Kidney (tissue), 14 donors: ENCODE measurements around the gene JUNB. TPM values are rescaled to one million over a fixed set of nuclear protein-coding genes. Genes with fewer than 3 reads are reported as not detected.

Experiments
- DNase-seq, 5 donors: peaks; one replicate each; pipeline ENCODE4 v3.0.0-alpha.2; 2013 to 2020
- FAIRE-seq: peaks from 2 replicates; lab custom pipeline; 2012; peaks lifted over from hg19 to GRCh38; lab: Jason Lieb, UNC
- H3K27ac ChIP-seq, 2 donors: one replicate each; pipeline ENCODE4 v1.7.0; 2013; ENCODE audit warnings: low read depth in 2 of 2, low read length in 2 of 2, inconsistent platforms in 1 of 2
- H3K27me3 ChIP-seq: one replicate; pipeline ENCODE4 v1.7.1; 2013; ENCODE audit warnings: low read length, inconsistent platforms; ENCODE audit not compliant: control insufficient read depth, insufficient read depth
- H3K36me3 ChIP-seq, 3 donors: one replicate each; pipeline versions ENCODE4 v1.7.0 to v1.7.1; 2013; ENCODE audit warnings: low read length in 3 of 3, control low read depth in 1 of 3, inconsistent platforms in 1 of 3; ENCODE audit not compliant: insufficient read depth in 3 of 3, control insufficient read depth in 2 of 3
- H3K4me1 ChIP-seq, 3 donors: one replicate each; pipeline versions ENCODE4 v1.7.0 to v1.7.1; 2013; ENCODE audit warnings: low read length in 3 of 3, inconsistent platforms in 1 of 3, low read depth in 1 of 3; ENCODE audit not compliant: control insufficient read depth in 2 of 3, insufficient read depth in 2 of 3
- H3K4me3 ChIP-seq, 3 donors: one replicate each; pipeline versions ENCODE4 v1.7.0 to v1.8.1; 2013; ENCODE audit warnings: low read length in 3 of 3, control low read depth in 1 of 3, inconsistent platforms in 1 of 3
- H3K9ac ChIP-seq, 3 donors: one replicate each; pipeline versions ENCODE4 v1.7.0 to v1.7.1; 2013; ENCODE audit warnings: low read length in 3 of 3, control low read depth in 1 of 3, inconsistent platforms in 1 of 3
- H3K9me3 ChIP-seq, 3 donors: one replicate each; pipeline versions ENCODE4 v1.7.0 to v1.7.1; 2013; ENCODE audit warnings: low read length in 3 of 3, control low read depth in 1 of 3, inconsistent platforms in 1 of 3; ENCODE audit not compliant: control insufficient read depth in 2 of 3, insufficient read depth in 1 of 3
- intact Hi-C: fragments of 100-400 bp; cut with DNase I; formaldehyde crosslinking; loops from one replicate; pipeline ENCODE4 v1.11.1; 2022
- polyA plus RNA-seq: library from polyadenylated mRNA; stranded (reverse); fragments of 350-450 nt; fragmentation: Illumina TruSeq; extraction: RNeasy Lipid Tissue Mini Kit (QIAGEN cat#74804); gene quantifications from one replicate; pipeline ENCODE4 v1.2.3, GENCODE V29; 2014; ENCODE audit warnings: low read depth, low replicate concordance; ENCODE audit not compliant: insufficient read depth
- total RNA-seq: library from RNA; stranded (reverse); fragmentation: NEBNext Ultra II Directional; extraction: Animal tissue kit (Norgen Biotek cat#: 25700); gene quantifications from one replicate; pipeline ENCODE4 v1.2.1, GENCODE V29; 2021
- TF ChIP-seq, protein P1 (sequence below): IDR thresholded peaks from 3 replicates; pipeline ENCODE4 v1.5.1; 2012; ENCODE audit warnings: mild to moderate bottlenecking, moderate library complexity, borderline replicate concordance; ENCODE audit not compliant: insufficient read depth; ENCODE audit errors: extremely low read depth
- donor health status: control.
- donor health status: control.
- donor health status: control.
- donor health status: control.
- donor health status: control.
- donor health status: DM: yes; HTN: yes; CAD: no.
- donor health status: Normal renal cell carcinoma (clear cell type).

The JUNB gene
- total and polyA plus RNA-seq, 2 donors from 2014 or later, result 128 to 142 TPM

DNA sequence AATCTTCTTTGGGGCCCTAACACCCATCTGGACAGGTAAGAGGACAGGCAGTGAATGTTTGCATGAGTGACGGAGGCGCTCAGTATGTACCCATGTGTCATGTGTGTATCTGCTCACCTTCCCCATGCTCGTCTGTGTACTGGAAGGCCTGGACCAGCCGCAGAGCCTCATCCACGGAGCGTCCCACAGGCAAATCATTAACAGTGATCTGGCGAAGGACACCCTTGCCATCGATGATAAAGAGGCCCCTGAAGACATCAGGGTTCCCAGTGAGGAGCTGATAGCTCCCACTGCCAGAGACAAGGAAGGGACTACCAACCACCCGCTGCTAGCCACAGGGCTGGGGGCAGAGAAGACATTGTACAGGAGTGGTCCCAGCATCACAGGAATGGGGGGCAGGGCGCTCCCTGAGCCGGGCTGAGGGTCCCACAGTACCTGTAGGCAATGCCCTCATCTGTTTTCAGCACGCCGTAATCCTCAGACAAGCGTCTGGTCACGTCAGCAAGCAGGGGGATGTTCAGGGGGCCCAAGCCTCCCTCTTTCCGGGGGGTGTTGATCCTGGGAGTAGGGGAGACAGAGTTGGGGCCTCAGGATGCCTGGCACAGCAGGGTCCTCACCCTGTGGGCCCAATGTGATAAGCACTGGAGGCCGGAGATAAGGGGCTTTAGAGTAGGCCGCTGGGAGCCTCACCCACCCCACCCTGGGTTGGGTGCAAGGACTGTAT lies 8.6 kb downstream of the JUNB start:
- FAIRE-seq, result no peak
- Histone ChIP-seq H3K4me1 (peaks cover 0 to 23% (median 10%) of the 10 kb centered on the region in 3 donors), H3K9me3 (no peaks in the 10 kb centered on the region), H3K9ac (peak overlapping the region in 1 of 3 donors; percentile 91), H3K27me3 (no peaks in the 10 kb centered on the region), H3K27ac (no peak overlapping the region), H3K36me3 (peaks cover 0 to 10% (median 2%) of the 10 kb centered on the region in 3 donors), H3K4me3 (peak overlapping the region in 1 of 3 donors; percentile 93)
- DNase-seq, result no peak
- intact Hi-C loops, result loop anchor here (10.0 kb wide), 1 partner anchor 125 kb away; no protein-coding TSS in a partner anchor
- TF ChIP-seq, protein P1, sequence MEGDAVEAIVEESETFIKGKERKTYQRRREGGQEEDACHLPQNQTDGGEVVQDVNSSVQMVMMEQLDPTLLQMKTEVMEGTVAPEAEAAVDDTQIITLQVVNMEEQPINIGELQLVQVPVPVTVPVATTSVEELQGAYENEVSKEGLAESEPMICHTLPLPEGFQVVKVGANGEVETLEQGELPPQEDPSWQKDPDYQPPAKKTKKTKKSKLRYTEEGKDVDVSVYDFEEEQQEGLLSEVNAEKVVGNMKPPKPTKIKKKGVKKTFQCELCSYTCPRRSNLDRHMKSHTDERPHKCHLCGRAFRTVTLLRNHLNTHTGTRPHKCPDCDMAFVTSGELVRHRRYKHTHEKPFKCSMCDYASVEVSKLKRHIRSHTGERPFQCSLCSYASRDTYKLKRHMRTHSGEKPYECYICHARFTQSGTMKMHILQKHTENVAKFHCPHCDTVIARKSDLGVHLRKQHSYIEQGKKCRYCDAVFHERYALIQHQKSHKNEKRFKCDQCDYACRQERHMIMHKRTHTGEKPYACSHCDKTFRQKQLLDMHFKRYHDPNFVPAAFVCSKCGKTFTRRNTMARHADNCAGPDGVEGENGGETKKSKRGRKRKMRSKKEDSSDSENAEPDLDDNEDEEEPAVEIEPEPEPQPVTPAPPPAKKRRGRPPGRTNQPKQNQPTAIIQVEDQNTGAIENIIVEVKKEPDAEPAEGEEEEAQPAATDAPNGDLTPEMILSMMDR, result no peak

DNA sequence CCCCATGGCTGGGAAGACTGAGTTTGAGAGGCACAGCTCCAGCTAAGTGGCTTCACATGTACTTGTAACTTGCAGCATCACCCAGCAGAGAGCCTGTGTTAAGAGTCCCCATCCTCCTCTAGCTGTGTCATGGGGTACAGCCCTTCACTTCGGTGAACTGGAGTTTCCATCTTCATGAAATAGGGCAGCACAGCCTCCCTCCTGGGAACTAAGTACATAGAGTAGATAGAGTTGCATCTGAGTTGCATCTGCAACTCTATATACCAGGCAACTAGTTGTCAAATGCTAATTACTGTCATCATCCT lies 9.1 kb downstream of the JUNB start:
- peaks cover 0 to 10% (median 2%) of the 10 kb centered on the region in 3 donors for H3K36me3 ChIP-seq
- FAIRE-seq (no peak), DNase-seq (no peak)
- H3K9me3 ChIP-seq, result no peaks in the 10 kb centered on the region
- H3K9ac ChIP-seq, result peak overlapping the region in 2 of 3 donors; percentile 91 to 98
- H3K4me3 ChIP-seq, result peak overlapping the region; percentile 78 to 93 (median 90)
- no peak overlapping the region for H3K27ac ChIP-seq
- intact Hi-C loops, result no loop called here
- peaks cover 0 to 23% (median 10%) of the 10 kb centered on the region in 3 donors for H3K4me1 ChIP-seq
- TF ChIP-seq, protein P1, result no peak
- H3K27me3 ChIP-seq, result no peaks in the 10 kb centered on the region

DNA sequence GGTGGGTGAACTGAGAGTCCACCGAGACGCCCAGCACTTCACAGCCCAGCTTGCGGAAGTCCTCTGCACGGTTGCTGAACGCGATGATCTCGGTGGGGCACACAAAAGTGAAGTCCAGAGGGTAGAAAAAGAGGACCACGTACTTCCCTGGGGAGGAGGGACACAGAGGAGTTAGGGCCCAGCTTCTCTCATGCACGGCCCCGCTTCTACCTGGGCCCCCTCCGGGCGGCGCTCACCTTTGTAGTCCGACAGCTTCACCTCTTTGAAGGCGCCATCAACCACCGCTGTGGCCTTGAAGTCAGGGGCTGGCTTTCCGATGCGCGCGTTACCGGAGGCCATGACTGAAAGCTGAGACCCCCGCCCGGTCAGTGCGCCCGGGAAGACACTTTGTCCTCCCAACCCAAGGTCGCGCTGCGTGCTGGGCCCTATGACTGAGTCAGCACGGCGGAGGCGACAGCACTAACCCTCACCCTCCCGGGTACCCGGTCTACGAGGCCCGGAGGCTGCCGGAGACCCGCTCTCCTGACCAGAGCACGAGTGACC lies 9.7 kb downstream of the JUNB start:
- Histone ChIP-seq H3K27ac (peak overlapping the region; percentile 80 to 87), H3K4me3 (peak overlapping the region; percentile 78 to 93 (median 90)), H3K27me3 (no peaks in the 10 kb centered on the region), H3K9ac (peak overlapping the region; percentile 69 to 98 (median 91)), H3K4me1 (peaks cover 0 to 21% (median 10%) of the 10 kb centered on the region in 3 donors), H3K9me3 (no peaks in the 10 kb centered on the region), H3K36me3 (peaks cover 0 to 10% (median 2%) of the 10 kb centered on the region in 3 donors)
- intact Hi-C loops, result no loop called here
- DNase-seq (peak in 4 of 5 donors; percentile 38 to 77 (median 65)), FAIRE-seq (no peak)
- TF ChIP-seq, protein P1, result no peak
